GM10266 (cell line): ENCODE data around the gene JMJD6.

Experiments
- DNase-seq: peaks from one replicate; pipeline ENCODE4 v3.0.0; 2012; ENCODE audit errors: extremely low spot score
- CTCF ChIP-seq: IDR thresholded peaks from 2 replicates; pipeline ENCODE4 v1.5.1; 2012; ENCODE audit warnings: mild to moderate bottlenecking, low read depth; ENCODE audit not compliant: control insufficient read depth, insufficient read depth; ENCODE audit errors: missing control alignments

Gene JMJD6

GRCh38 chr17:76683921-76684745 lies 42.3 kb downstream of the JMJD6 start:
- no peak for DNase-seq

GRCh38 chr17:76683011-76683755 lies 43.2 kb downstream of the JMJD6 start:
- TF ChIP-seq CTCF, result no peak
- DNase-seq, result no peak

More at GRCh38 chr17:76683921-76684745, 42.3 kb downstream of the JMJD6 start:
- TF ChIP-seq CTCF, result no peak

- DNase-seq, result no peak
- no peak for TF ChIP-seq CTCF
Observed at GRCh38 chr17:76682296-76682695, 44.1 kb downstream of the JMJD6 start.

GRCh38 chr17:76681222-76682137 lies 44.9 kb downstream of the JMJD6 start:
- TF ChIP-seq CTCF, result peak; percentile 85
- peak; percentile 73 for DNase-seq

- no peak for TF ChIP-seq CTCF
- DNase-seq, result no peak
Observed at GRCh38 chr17:76679239-76679638, 47.2 kb downstream of the JMJD6 start.

- DNase-seq, result no peak
- no peak for TF ChIP-seq CTCF
Observed at GRCh38 chr17:76678330-76678729, 48.1 kb downstream of the JMJD6 start.
